ENCODE measurements around the gene TMEM30A.
A peak's percentile ranks its signal among the peaks of the same experiment; 100 is the strongest.

The TMEM30A gene

DNA sequence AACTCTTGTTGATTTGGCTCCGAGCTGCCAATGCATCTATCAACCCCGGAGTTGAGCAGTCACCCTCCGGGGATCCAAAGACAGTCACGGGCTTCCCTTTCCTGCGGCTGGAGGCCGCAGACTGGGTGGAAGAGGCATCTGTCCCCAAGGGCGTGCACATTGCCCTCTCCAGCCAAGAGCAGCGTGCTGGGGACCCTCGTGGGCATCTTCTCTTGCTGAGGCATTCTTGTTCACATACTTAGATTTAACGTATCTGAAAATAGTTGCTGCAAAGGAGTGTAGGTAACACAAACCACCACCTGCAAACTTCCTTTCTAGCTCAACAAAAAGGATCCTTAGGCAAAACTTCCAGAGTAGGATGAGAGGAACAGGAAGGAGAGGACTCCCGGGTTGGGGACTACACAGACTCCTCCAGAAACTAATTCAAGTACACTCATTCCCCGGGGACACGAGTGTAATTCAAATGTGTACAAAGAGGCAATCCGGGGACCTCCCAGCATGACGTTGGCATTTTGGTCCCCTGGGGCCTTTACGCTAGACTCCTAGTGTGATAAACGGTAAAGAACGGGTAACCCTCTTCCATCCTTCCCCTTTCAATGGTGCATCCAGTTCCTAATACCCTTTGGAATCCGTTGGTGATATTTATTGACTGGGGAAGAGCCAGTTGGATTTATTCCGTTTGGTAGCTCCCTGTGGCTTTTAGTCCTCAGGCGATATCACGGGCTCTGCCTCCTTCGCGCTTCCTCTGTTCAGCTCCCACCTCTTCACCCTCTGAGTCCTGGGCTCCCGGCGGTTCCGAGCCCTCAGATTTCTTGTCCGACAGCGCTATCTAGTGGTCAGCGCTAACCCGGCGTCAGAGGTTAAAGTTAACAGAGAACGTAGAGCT lies 76.1 kb downstream of the TMEM30A start (continued):
- TF ChIP-seq, protein P1, sequence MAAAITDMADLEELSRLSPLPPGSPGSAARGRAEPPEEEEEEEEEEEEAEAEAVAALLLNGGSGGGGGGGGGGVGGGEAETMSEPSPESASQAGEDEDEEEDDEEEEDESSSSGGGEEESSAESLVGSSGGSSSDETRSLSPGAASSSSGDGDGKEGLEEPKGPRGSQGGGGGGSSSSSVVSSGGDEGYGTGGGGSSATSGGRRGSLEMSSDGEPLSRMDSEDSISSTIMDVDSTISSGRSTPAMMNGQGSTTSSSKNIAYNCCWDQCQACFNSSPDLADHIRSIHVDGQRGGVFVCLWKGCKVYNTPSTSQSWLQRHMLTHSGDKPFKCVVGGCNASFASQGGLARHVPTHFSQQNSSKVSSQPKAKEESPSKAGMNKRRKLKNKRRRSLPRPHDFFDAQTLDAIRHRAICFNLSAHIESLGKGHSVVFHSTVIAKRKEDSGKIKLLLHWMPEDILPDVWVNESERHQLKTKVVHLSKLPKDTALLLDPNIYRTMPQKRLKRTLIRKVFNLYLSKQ (tag by site-specific recombination; IDR thresholded peaks at IDR 0.05; ENCODE audit: borderline replicate concordance): no peak
- TF ChIP-seq HOXA7 (CRISPR knock-in tag; IDR thresholded peaks at IDR 0.05; ENCODE audit: borderline replicate concordance) (no peak), TRIM28 (IDR thresholded peaks at IDR 0.05; ENCODE audit: borderline replicate concordance, low read length) (peak; percentile 65; the same call in 1 of the 2 replicates), ZNF202 (tag by site-specific recombination; IDR thresholded peaks at IDR 0.05; ENCODE audit: borderline replicate concordance) (no peak), ZNF426 (tag by site-specific recombination; IDR thresholded peaks at IDR 0.05) (no peak), ZNF239 (tag by site-specific recombination; IDR thresholded peaks at IDR 0.05) (no peak), ZNF114 (tag by site-specific recombination; IDR thresholded peaks at IDR 0.05) (no peak), ZNF37A (tag by site-specific recombination; IDR thresholded peaks at IDR 0.05) (no peak), ZNF513 (tag by site-specific recombination; IDR thresholded peaks at IDR 0.05) (no peak), ZNF654 (tag by site-specific recombination; IDR thresholded peaks at IDR 0.05; ENCODE audit: low read depth) (peak; percentile 99), ZNF2 (tag by site-specific recombination; IDR thresholded peaks at IDR 0.05) (0 out of 2 replicates have a peak, but pooled peaks have one; percentile 30), ZEB2 (tag by site-specific recombination; IDR thresholded peaks at IDR 0.05) (peak; percentile 60; the same call in 1 of the 2 replicates), OVOL3 (tag by site-specific recombination; IDR thresholded peaks at IDR 0.05) (no peak), ZNF302 (tag by site-specific recombination; IDR thresholded peaks at IDR 0.05; ENCODE audit: low read depth) (no peak), ZIC2 (tag by site-specific recombination; IDR thresholded peaks at IDR 0.05) (peak; percentile 73), ZNF366 (tag by site-specific recombination; conservative IDR thresholded peaks at IDR 0.05) (peak; percentile 38; the same call in 1 of the 2 replicates), OSR2 (tag by site-specific recombination; IDR thresholded peaks at IDR 0.05) (0 out of 2 replicates have a peak, but pooled peaks have one; percentile 13), ZBTB26 (tag by site-specific recombination; optimal IDR thresholded peaks at IDR 0.05) (peak; percentile 8), ZNF600 (tag by site-specific recombination; IDR thresholded peaks at IDR 0.05) (0 out of 2 replicates have a peak, but pooled peaks have one; percentile 19), ZNF571 (tag by site-specific recombination; IDR thresholded peaks at IDR 0.05) (no peak), ZFHX2 (tag by site-specific recombination; conservative IDR thresholded peaks at IDR 0.05) (no peak), IKZF3 (tag by site-specific recombination; IDR thresholded peaks at IDR 0.05) (peak; percentile 61; the same call in 1 of the 2 replicates), ZNF623 (tag by site-specific recombination; IDR thresholded peaks at IDR 0.05) (no peak), MYNN (tag by site-specific recombination; IDR thresholded peaks at IDR 0.05; ENCODE audit: borderline replicate concordance) (no peak), ZNF530 (tag by site-specific recombination; IDR thresholded peaks at IDR 0.05; ENCODE audit: low read depth) (no peak)
- TF ChIP-seq, protein P2, sequence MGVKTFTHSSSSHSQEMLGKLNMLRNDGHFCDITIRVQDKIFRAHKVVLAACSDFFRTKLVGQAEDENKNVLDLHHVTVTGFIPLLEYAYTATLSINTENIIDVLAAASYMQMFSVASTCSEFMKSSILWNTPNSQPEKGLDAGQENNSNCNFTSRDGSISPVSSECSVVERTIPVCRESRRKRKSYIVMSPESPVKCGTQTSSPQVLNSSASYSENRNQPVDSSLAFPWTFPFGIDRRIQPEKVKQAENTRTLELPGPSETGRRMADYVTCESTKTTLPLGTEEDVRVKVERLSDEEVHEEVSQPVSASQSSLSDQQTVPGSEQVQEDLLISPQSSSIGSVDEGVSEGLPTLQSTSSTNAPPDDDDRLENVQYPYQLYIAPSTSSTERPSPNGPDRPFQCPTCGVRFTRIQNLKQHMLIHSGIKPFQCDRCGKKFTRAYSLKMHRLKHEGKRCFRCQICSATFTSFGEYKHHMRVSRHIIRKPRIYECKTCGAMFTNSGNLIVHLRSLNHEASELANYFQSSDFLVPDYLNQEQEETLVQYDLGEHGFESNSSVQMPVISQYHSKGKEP (tag by site-specific recombination; IDR thresholded peaks at IDR 0.05): no peak
- TF ChIP-seq, protein P3, sequence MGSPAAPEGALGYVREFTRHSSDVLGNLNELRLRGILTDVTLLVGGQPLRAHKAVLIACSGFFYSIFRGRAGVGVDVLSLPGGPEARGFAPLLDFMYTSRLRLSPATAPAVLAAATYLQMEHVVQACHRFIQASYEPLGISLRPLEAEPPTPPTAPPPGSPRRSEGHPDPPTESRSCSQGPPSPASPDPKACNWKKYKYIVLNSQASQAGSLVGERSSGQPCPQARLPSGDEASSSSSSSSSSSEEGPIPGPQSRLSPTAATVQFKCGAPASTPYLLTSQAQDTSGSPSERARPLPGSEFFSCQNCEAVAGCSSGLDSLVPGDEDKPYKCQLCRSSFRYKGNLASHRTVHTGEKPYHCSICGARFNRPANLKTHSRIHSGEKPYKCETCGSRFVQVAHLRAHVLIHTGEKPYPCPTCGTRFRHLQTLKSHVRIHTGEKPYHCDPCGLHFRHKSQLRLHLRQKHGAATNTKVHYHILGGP (tag by site-specific recombination; IDR thresholded peaks at IDR 0.05): no peak
- TF ChIP-seq, protein P4, sequence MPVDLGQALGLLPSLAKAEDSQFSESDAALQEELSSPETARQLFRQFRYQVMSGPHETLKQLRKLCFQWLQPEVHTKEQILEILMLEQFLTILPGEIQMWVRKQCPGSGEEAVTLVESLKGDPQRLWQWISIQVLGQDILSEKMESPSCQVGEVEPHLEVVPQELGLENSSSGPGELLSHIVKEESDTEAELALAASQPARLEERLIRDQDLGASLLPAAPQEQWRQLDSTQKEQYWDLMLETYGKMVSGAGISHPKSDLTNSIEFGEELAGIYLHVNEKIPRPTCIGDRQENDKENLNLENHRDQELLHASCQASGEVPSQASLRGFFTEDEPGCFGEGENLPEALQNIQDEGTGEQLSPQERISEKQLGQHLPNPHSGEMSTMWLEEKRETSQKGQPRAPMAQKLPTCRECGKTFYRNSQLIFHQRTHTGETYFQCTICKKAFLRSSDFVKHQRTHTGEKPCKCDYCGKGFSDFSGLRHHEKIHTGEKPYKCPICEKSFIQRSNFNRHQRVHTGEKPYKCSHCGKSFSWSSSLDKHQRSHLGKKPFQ (tag by site-specific recombination; IDR thresholded peaks at IDR 0.05): no peak

All from HEK293 (cell line).